H1 (cell line): ENCODE data around the gene PRKAG3.

Experiments
- CTCF ChIP-seq, 3 experiments: IDR thresholded peaks; 1 replicate in 2 of 3; 2 replicates in 1 of 3; pipeline versions ENCODE4 v1.5.1 to v1.6.1; 2011; ENCODE audit warnings: low read length in 3 of 3, mild to moderate bottlenecking in 3 of 3, inconsistent platforms in 2 of 3, low read depth in 1 of 3, moderate library complexity in 1 of 3; ENCODE audit not compliant: insufficient read depth in 1 of 3; ENCODE audit errors: control extremely low read depth in 1 of 3
- EZH2 ChIP-seq: fragments of 200-600 bp; sonication (generic); IDR thresholded peaks from 2 replicates; pipeline ENCODE4 v1.7.1; 2012; ENCODE audit warnings: low read depth, mild to moderate bottlenecking, moderate library complexity, low read length, inconsistent platforms; ENCODE audit not compliant: severe bottlenecking
- HDAC2 ChIP-seq, 2 experiments: fragments of 300-600 bp in 1 of 2; sonication (generic) in 1 of 2; IDR thresholded peaks; 2 replicates each; pipeline ENCODE4 v1.6.1; 2011 to 2012; ENCODE audit warnings: low read depth in 2 of 2, low read length in 2 of 2, mild to moderate bottlenecking in 2 of 2, moderate library complexity in 2 of 2, borderline replicate concordance in 1 of 2, inconsistent platforms in 1 of 2
- HDAC6 ChIP-seq: IDR thresholded peaks from one replicate; pipeline ENCODE4 v1.7.1; 2012; ENCODE audit warnings: low read depth, mild to moderate bottlenecking, inconsistent platforms, low read length, moderate library complexity
- JUND ChIP-seq: IDR thresholded peaks from 2 replicates; pipeline ENCODE4 v1.6.1; 2011; ENCODE audit warnings: mild to moderate bottlenecking, improper control_type of control experiment, low read length
- MAX ChIP-seq: IDR thresholded peaks from 2 replicates; pipeline ENCODE4 v1.6.1; 2012; ENCODE audit warnings: inconsistent platforms
- POLR2AphosphoS5 ChIP-seq: IDR thresholded peaks from 2 replicates; pipeline ENCODE4 v1.6.1; 2011; ENCODE audit warnings: low read depth, low read length
- RFX5 ChIP-seq: IDR thresholded peaks from 2 replicates; pipeline ENCODE4 v1.6.1; 2011; ENCODE audit warnings: low read depth, low read length, improper control_type of control experiment, borderline replicate concordance
- SP2 ChIP-seq: IDR thresholded peaks from 2 replicates; pipeline ENCODE4 v1.6.1; 2012; ENCODE audit warnings: mild to moderate bottlenecking, low read length, inconsistent platforms
- USF2 ChIP-seq: IDR thresholded peaks from 2 replicates; pipeline ENCODE4 v1.6.1; 2011; ENCODE audit warnings: low read length, improper control_type of control experiment
- YY1 ChIP-seq: IDR thresholded peaks from 2 replicates; pipeline ENCODE4 v1.6.1; 2011; ENCODE audit warnings: low read depth, mild to moderate bottlenecking, low read length
- ZNF274 ChIP-seq: IDR thresholded peaks from 2 replicates; pipeline ENCODE4 v1.7.0; 2012; ENCODE audit warnings: low read length, borderline replicate concordance; ENCODE audit errors: extremely low read depth
- TF ChIP-seq, protein P1 (sequence below): IDR thresholded peaks from 2 replicates; pipeline ENCODE4 v1.6.1; 2011; ENCODE audit warnings: low read depth, mild to moderate bottlenecking, low read length; ENCODE audit not compliant: insufficient read depth

DNA sequence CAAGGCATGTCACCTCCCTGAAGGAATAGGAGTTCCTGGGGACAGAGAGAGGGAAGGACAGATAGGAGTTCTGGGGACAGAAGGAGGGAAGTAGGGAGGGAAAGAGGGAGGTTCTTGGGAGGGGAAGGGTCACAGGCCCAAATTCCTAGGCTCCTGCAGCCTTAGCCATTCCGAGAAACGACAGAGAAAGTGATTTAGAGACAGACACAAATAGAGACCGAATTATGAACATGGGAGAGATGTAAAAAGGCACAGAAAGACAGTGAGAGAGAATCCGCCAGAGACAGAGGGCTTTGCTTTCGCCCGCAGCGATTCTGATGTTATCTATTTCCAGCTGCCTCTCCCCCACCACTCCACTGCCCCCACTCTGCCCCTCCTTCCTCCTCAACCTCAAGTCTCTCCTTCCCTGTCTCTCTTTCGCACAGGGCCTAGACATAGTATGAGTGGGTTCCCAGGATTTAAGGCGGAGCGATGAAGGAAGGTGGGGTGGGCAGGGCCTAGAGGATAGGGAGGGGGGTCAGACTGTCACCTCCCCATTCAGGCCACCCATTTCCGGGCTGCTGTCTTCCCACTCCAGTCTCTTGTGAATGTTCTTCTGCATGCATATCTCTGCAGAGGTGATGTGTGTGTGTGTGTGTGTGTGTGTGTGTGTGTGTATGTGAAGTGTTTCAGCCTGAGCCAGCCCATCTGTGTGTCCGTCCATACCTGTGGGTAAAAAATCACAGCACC, 24.7 kb upstream of the PRKAG3 start:
- no peak for TF ChIP-seq YY1
- no peak for TF ChIP-seq ZNF274
- no peak for TF ChIP-seq USF2
- TF ChIP-seq RFX5, result no peak
- TF ChIP-seq JUND, result no peak
- TF ChIP-seq HDAC6, result no peak
- TF ChIP-seq MAX, result no peak
- no peak for TF ChIP-seq CTCF (IDR thresholded peaks at IDR 0.05; ENCODE audit: control extremely low read depth in 1 of 3, insufficient read depth in 1 of 3, low read depth in 1 of 3, low read length in 3 of 3)
- no peak for TF ChIP-seq EZH2
- no peak for TF ChIP-seq HDAC2 (IDR thresholded peaks at IDR 0.05; ENCODE audit: borderline replicate concordance in 1 of 2, low read depth in 2 of 2, low read length in 2 of 2)
- TF ChIP-seq POLR2AphosphoS5, result no peak
- TF ChIP-seq, protein P1, sequence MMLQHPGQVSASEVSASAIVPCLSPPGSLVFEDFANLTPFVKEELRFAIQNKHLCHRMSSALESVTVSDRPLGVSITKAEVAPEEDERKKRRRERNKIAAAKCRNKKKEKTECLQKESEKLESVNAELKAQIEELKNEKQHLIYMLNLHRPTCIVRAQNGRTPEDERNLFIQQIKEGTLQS, result no peak
- no peak for TF ChIP-seq SP2
